Activated naive CD8-positive, alpha-beta T cell (primary cell): Measurements from ENCODE around the gene GPR27.
A peak's percentile ranks its signal among the peaks of the same experiment; 100 is the strongest.

Experiments
- H3K27ac Mint-ChIP-seq: one replicate; pipeline ENCODE4 v1.8.0; 2021; ENCODE audit warnings: mixed read lengths
- H3K27me3 Mint-ChIP-seq: one replicate; pipeline ENCODE4 v1.8.0; 2021; ENCODE audit warnings: mixed read lengths
- H3K36me3 Mint-ChIP-seq: one replicate; pipeline ENCODE4 v1.8.0; 2021; ENCODE audit warnings: mixed read lengths
- H3K4me1 Mint-ChIP-seq: one replicate; pipeline ENCODE4 v1.8.0; 2021; ENCODE audit warnings: low read depth, mixed read lengths
- H3K4me3 Mint-ChIP-seq: one replicate; pipeline ENCODE4 v1.8.0; 2021; ENCODE audit warnings: mild to moderate bottlenecking, mixed read lengths
- H3K9me3 Mint-ChIP-seq: one replicate; pipeline ENCODE4 v1.8.0; 2021; ENCODE audit warnings: low read depth, mixed read lengths

GPR27 gene

DNA sequence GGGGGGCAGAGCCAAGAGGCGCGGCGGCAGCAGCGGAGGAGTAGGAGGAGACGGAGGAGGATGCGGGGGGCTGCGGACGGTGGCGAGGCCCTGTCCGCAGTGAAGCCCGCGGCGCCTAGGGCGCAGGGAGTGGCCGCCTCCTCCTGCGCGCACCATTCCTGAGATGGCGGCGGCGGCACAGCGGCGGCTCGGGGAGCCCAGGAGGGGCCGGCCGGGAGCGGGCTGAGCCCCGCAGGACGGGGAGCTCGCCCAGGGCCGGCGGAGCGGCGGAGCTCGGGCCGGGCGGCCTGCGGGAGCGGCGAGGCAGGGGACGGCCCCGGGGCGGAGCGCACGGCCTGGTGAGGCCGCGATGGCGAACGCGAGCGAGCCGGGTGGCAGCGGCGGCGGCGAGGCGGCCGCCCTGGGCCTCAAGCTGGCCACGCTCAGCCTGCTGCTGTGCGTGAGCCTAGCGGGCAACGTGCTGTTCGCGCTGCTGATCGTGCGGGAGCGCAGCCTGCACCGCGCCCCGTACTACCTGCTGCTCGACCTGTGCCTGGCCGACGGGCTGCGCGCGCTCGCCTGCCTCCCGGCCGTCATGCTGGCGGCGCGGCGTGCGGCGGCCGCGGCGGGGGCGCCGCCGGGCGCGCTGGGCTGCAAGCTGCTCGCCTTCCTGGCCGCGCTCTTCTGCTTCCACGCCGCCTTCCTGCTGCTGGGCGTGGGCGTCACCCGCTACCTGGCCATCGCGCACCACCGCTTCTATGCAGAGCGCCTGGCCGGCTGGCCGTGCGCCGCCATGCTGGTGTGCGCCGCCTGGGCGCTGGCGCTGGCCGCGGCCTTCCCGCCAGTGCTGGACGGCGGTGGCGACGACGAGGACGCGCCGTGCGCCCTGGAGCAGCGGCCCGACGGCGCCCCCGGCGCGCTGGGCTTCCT, at the start of gene GPR27:
Gene GPR27, plus strand, starts transcription at position 155 of the 909 bp plus-strand sequence. Its CDS starts 195 bp downstream, at position 350.
- Mint-ChIP-seq H3K27me3 (peaks cover 27% of the 10 kb centered on the region), H3K9me3 (no peaks in the 10 kb centered on the region), H3K4me1 (peaks cover 7% of the 10 kb centered on the region), H3K36me3 (no peaks in the 10 kb centered on the region), H3K27ac (no peak within 1 kb of the TSS), H3K4me3 (peak within 1 kb of the TSS; percentile 78)

- Mint-ChIP-seq H3K27me3 (no peaks in the 10 kb centered on the region), H3K27ac (peak overlapping the region; percentile 86)
These were observed 48.7 kb upstream of the GPR27 start for GRCh38 chr3:71704915-71705314.

GRCh38 chr3:71705681-71706080, 48.0 kb upstream of the GPR27 start:
- no peaks in the 10 kb centered on the region for H3K9me3 Mint-ChIP-seq
- peak overlapping the region; percentile 86 for H3K27ac Mint-ChIP-seq
- H3K27me3 Mint-ChIP-seq: no peaks in the 10 kb centered on the region
- no peak overlapping the region for H3K4me3 Mint-ChIP-seq
- H3K4me1 Mint-ChIP-seq: peaks cover 77% of the 10 kb centered on the region
- peaks cover 7% of the 10 kb centered on the region for H3K36me3 Mint-ChIP-seq

More at GRCh38 chr3:71704915-71705314, 48.7 kb upstream of the GPR27 start:
- no peak overlapping the region for H3K4me3 Mint-ChIP-seq
- peaks cover 7% of the 10 kb centered on the region for H3K36me3 Mint-ChIP-seq
- peaks cover 73% of the 10 kb centered on the region for H3K4me1 Mint-ChIP-seq
- no peaks in the 10 kb centered on the region for H3K9me3 Mint-ChIP-seq

DNA sequence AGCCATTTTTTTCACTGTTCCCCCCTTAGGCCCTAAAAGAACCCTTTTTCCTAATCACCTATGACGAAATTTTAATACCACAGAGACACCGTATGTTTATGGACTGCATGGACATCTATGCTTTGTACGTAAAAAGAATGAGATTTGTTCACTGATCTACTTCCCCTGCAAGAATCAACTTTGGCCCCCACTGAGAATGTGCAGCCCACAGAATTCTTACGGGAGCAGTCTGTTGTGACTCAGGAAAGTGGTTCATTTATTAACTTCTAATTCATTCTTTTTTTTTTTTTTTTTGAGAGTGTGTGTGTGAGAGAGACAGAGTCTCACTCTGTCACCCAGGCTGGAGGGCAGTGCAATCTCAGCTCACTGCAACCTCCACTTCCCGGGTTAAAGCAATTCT, 46.1 kb upstream of the GPR27 start:
- Mint-ChIP-seq H3K9me3 (no peaks in the 10 kb centered on the region), H3K36me3 (peaks cover 7% of the 10 kb centered on the region), H3K4me1 (peaks cover 78% of the 10 kb centered on the region), H3K4me3 (no peak overlapping the region), H3K27me3 (no peaks in the 10 kb centered on the region), H3K27ac (peak overlapping the region; percentile 28)

DNA sequence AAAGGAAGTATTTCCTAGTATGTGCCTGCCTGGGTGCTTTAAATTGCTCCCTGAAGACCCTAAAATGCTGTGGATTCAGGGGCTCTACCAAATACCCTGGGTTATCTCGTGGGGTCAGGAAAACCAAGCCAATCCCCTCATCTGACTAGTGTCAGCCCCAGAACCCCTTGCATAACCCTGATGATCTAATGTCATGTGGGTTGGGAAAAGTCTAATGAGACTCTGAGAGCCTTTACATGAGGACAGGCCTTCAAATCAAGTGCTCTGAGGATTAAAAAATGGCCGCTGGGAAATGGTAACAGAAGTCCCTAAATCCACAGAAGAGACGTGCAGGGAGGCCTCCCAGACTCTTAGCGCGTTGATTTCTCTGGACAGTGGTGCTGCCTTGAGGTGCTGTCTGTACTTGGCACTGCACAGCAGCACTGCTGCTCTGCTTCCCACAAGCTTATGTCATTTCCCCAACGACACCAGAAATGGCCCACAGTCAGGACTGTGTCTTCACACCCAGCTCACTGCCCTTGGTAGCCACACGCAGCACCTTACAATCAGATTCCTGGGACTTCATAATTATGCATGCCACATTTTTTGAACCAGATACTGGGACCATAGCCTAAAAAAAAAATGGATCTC, 45.1 kb upstream of the GPR27 start:
- H3K9me3 Mint-ChIP-seq: no peaks in the 10 kb centered on the region
- H3K4me3 Mint-ChIP-seq: no peak overlapping the region
- peaks cover 77% of the 10 kb centered on the region for H3K4me1 Mint-ChIP-seq
- peaks cover 7% of the 10 kb centered on the region for H3K36me3 Mint-ChIP-seq
- H3K27me3 Mint-ChIP-seq: no peaks in the 10 kb centered on the region
- H3K27ac Mint-ChIP-seq: no peak overlapping the region

- H3K27me3 Mint-ChIP-seq: no peaks in the 10 kb centered on the region
- peaks cover 77% of the 10 kb centered on the region for H3K4me1 Mint-ChIP-seq
- H3K9me3 Mint-ChIP-seq: no peaks in the 10 kb centered on the region
- H3K27ac Mint-ChIP-seq: peak overlapping the region; percentile 22
- peaks cover 4% of the 10 kb centered on the region for H3K36me3 Mint-ChIP-seq
- H3K4me3 Mint-ChIP-seq: no peak overlapping the region
These were observed 43.6 kb upstream of the GPR27 start for GRCh38 chr3:71709908-71710511.

DNA sequence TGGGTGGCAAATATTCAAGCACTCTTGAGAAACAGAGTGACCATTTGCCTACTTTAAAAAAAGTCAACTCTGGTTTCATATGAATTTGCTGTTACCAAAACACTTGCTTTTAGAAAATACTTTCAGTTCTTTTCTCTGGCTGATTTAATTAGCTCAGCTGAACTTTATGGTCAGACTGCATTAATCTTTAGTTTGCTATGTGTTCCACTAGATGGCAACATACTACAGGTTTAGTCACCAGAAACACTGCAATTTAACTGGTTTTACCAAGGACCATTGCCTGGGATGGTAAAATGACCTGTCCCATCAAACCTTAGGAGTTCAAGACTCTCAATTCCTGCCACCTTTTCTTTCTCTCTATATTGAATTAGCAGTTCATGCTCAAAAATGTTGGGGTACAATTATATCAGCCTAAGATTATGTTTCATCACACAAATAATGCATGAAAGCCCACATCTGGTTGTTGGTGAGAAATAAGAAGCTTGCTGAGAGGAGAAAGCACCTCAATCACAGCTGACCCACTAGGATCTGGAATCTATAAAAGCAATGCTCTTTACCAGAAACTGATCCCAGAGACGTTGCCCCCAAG, 42.7 kb upstream of the GPR27 start:
- H3K27ac Mint-ChIP-seq: no peak overlapping the region
- H3K4me3 Mint-ChIP-seq: no peak overlapping the region
- peaks cover 3% of the 10 kb centered on the region for H3K36me3 Mint-ChIP-seq
- peaks cover 73% of the 10 kb centered on the region for H3K4me1 Mint-ChIP-seq
- no peaks in the 10 kb centered on the region for H3K9me3 Mint-ChIP-seq
- H3K27me3 Mint-ChIP-seq: no peaks in the 10 kb centered on the region

DNA sequence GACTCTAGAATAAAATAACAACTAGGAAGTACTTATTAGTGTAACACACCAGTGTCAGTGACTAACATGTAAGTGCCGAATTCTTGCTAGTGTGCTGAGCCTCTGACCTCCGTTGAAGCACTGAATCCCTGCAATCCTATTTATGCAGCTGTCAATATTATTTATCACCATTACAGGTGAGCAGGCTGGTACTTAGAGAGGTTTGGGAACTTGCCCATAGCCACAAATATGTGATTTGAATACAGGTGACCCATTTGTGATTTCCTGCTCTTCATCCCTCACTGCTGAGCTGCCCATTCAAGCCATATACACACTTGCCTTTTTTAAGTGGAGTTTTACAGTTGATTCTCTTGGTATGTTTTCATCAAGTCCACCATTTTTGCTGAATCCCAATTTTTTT, 40.6 kb upstream of the GPR27 start:
- H3K4me3 Mint-ChIP-seq: no peak overlapping the region
- H3K36me3 Mint-ChIP-seq: peaks cover 3% of the 10 kb centered on the region
- peak overlapping the region; percentile 1 for H3K27ac Mint-ChIP-seq
- no peaks in the 10 kb centered on the region for H3K27me3 Mint-ChIP-seq
- H3K9me3 Mint-ChIP-seq: no peaks in the 10 kb centered on the region
- H3K4me1 Mint-ChIP-seq: peaks cover 79% of the 10 kb centered on the region

DNA sequence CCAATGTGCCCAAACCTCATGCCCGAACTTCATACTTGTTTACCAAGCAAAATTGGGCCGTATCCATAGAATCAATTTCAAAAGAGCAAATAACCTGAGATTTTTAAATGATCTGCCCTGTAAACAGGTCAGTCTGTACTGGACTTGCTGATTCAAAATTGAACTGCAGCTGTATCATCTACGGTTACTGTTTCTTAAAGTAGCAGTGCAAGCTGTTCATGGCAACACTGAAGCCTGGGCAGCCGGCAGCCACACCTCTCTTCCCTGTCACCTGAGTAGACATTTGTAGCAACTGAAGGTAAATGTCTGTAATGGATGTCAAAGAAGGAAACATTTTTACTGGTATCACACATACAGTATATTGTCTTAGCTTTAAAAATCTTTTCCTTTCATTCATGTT, 39.1 kb upstream of the GPR27 start:
- H3K9me3 Mint-ChIP-seq: no peaks in the 10 kb centered on the region
- H3K4me3 Mint-ChIP-seq: no peak overlapping the region
- H3K27me3 Mint-ChIP-seq: no peaks in the 10 kb centered on the region
- H3K27ac Mint-ChIP-seq: peak overlapping the region; percentile 77
- H3K4me1 Mint-ChIP-seq: peaks cover 88% of the 10 kb centered on the region
- H3K36me3 Mint-ChIP-seq: peaks cover 4% of the 10 kb centered on the region

GRCh38 chr3:71718072-71718471, 35.6 kb upstream of the GPR27 start:
- Mint-ChIP-seq H3K27ac (peak overlapping the region; percentile 55), H3K27me3 (no peaks in the 10 kb centered on the region), H3K4me3 (peak overlapping the region; percentile 27), H3K36me3 (peaks cover 4% of the 10 kb centered on the region), H3K4me1 (peaks cover 89% of the 10 kb centered on the region), H3K9me3 (no peaks in the 10 kb centered on the region)

GRCh38 chr3:71721002-71721401, 32.7 kb upstream of the GPR27 start:
- Mint-ChIP-seq H3K4me3 (peak overlapping the region; percentile 82), H3K4me1 (peaks cover 83% of the 10 kb centered on the region), H3K9me3 (no peaks in the 10 kb centered on the region)

DNA sequence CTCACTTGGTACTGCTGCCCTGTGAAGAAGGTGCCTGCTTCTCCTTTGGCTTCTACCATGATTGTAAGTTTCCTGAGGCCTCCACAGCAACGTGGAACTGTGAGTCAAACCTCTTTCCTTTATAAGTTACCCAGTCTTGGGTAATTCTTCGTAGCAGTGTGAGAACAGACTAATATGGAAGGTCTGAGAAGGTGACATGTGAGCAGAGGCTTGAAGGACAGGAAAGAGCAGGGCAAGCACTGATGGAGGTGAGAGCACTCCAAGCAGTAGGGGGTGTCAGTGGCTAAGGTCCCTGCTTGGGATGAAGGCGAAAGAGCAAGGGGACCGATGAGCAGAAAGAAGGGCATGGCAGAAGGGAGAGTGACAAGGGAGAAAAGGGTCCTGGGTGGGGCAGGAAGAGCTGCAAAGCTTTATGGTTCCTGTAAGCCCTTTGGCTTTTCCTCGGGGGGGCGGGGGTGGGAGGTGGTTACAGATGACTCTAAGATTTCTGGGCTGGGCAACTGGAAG, 32.0 kb upstream of the GPR27 start:
- H3K9me3 Mint-ChIP-seq: no peaks in the 10 kb centered on the region
- H3K4me3 Mint-ChIP-seq: peak overlapping the region; percentile 82
- no peaks in the 10 kb centered on the region for H3K27me3 Mint-ChIP-seq
- H3K4me1 Mint-ChIP-seq: peaks cover 86% of the 10 kb centered on the region
- peak overlapping the region; percentile 100 for H3K27ac Mint-ChIP-seq
- H3K36me3 Mint-ChIP-seq: peaks cover 4% of the 10 kb centered on the region

More at GRCh38 chr3:71721002-71721401, 32.7 kb upstream of the GPR27 start:
- H3K27ac Mint-ChIP-seq: peak overlapping the region; percentile 100
- H3K36me3 Mint-ChIP-seq: peaks cover 4% of the 10 kb centered on the region
- H3K27me3 Mint-ChIP-seq: no peaks in the 10 kb centered on the region

DNA sequence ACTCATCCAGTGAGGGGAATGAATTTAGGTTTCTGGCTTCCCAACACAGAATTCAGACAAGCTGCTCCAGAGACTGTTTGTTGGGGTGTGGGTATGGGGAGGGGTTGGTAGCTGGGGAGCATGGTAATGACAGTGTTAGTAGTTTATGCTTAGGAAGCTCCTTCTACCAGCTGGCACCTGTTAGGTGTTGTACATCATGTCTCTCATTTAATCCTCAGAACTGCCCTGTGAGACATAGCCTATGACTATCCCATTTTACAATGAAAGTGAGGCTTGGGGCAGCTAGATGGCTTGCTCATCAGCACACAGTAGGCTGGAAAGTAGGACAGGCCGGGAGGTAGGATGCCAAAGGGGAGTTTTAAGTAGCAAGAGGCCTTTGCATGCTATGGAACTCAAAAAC, 31.0 kb upstream of the GPR27 start:
- Mint-ChIP-seq H3K4me3 (peak overlapping the region; percentile 97), H3K27me3 (no peaks in the 10 kb centered on the region)

GRCh38 chr3:71723452-71724170, 30.0 kb upstream of the GPR27 start:
- Mint-ChIP-seq H3K9me3 (no peaks in the 10 kb centered on the region), H3K27me3 (no peaks in the 10 kb centered on the region), H3K36me3 (peaks cover 4% of the 10 kb centered on the region), H3K27ac (peak overlapping the region; percentile 100), H3K4me3 (peak overlapping the region; percentile 97), H3K4me1 (peaks cover 73% of the 10 kb centered on the region)

More for the DNA sequence above, 31.0 kb upstream of the GPR27 start:
- peak overlapping the region; percentile 100 for H3K27ac Mint-ChIP-seq
- peaks cover 4% of the 10 kb centered on the region for H3K36me3 Mint-ChIP-seq
- H3K4me1 Mint-ChIP-seq: peaks cover 79% of the 10 kb centered on the region
- no peaks in the 10 kb centered on the region for H3K9me3 Mint-ChIP-seq
